HG02642 (cell line): ENCODE results near the gene C19orf38.

Experiments
- ATAC-seq: cut with Tn5 transposase; IDR thresholded peaks from one replicate; pipeline ENCODE4 v1.9.1; 2021; ENCODE audit warnings: mild to moderate bottlenecking; ENCODE audit not compliant: unreplicated experiment, poor library complexity

C19orf38 gene

DNA sequence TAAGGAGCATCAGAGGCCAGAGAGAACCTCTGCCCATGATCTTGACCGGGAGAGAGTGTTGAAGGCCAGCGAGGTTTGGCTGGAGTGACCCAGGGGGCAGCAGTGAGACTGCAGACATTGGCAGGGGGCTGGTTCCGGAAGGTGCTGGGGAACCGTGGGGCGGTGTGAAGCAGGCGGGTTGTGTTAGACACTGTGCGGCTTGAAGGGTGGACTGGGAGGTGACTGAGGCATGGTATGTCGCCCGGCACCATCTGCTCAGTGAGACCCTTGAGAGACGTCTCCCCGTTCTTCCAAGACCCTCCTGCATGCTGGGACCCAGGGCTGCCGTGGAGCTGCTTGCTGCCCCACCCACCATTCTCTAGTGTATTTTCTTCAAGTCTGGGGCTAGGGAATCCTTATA is 47.7 kb downstream of the C19orf38 start:
- ATAC-seq = no peak

GRCh38 chr19:10896851-10897526 is 48.8 kb downstream of the C19orf38 start:
- no peak for ATAC-seq

DNA sequence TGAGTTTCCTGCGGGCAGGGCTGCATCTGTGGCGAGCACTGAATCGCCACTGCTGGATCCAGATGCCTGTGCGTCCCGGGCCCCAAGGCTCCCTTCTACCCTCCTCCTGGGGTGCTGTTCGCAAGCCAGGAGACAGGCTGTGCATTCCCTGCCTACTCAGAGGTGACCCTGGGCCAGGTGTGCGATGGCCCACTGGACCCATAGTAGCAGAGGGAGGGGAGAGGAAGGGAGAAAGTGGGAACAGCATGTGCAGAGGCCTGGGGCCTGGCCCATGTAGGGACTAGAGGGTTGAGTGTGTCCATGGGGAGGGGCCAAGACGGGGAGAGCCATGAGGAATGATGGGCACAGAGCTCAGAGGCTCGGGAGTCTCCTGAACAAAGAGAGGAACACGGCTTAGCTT is 50.4 kb downstream of the C19orf38 start:
- no peak for ATAC-seq

- no peak for ATAC-seq
Measured at GRCh38 chr19:10899151-10899653, 51.0 kb downstream of the C19orf38 start.

- no peak for ATAC-seq
Measured at GRCh38 chr19:10907925-10908324, 59.7 kb downstream of the C19orf38 start.

- no peak for ATAC-seq
Measured at GRCh38 chr19:10908380-10908960, 60.3 kb downstream of the C19orf38 start.

DNA sequence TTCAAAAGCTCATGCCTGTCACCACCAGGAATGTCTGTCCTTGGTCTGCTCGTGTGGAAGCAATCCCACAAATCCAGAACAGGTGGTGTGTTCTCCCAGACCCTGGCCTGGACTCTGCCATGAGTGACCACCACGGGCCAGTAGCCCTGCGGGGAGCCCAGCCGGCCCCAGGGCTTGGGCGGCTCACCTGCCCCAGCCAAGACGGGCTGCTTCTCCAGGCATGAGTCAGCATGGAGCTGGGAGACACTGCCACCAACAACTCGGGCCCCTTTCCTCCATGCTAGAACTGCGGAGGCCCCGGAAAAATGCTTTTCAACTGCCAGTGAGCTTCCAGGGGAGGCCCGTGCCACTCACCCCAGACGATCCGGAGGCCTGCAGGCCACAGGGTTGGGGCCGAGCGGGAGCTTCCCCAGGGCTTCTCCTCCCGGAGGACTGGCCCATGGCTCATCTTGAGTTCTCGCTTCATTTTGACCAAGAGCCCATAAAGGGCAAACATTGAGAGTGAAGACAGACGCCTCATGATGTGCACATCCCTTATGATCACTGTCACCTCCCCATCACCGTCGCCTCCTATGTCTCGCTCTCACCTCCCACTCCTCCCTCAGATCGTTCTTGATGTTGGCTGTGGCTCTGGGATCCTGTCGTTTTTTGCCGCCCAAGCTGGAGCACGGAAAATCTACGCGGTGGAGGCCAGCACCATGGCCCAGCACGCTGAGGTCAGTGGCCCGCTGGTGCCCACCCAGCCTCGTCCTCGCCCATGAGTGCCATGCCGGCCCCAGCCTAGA is 63.6 kb downstream of the C19orf38 start:
- ATAC-seq = no peak

GRCh38 chr19:10912619-10913018 is 64.4 kb downstream of the C19orf38 start:
- no peak for ATAC-seq

DNA sequence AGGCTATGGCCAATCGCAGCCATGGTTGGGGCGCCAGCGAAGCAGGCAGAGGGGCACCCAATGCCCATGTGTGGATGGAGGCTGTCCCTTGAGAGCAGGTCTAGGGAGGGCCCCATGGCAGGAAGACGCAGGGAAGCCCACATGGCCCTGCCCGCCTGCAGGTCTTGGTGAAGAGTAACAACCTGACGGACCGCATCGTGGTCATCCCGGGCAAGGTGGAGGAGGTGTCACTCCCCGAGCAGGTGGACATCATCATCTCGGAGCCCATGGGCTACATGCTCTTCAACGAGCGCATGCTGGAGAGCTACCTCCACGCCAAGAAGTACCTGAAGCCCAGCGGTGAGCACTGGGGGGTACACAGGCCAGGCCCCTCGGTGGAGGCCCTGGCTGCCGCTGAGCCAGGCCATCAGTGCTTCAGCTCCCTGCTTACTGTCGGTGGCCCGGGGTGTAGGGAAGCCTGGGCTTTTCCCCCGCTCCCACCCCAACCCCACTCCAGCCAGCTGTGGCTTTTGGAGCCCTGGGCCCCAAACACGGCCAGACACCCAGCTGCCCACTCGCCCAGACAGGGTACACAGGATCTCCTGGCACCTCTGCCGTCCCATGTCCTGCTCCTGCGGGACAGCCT is 65.6 kb downstream of the C19orf38 start:
- ATAC-seq = no peak

GRCh38 chr19:10915130-10916091 is 67.2 kb downstream of the C19orf38 start:
- no peak for ATAC-seq

DNA sequence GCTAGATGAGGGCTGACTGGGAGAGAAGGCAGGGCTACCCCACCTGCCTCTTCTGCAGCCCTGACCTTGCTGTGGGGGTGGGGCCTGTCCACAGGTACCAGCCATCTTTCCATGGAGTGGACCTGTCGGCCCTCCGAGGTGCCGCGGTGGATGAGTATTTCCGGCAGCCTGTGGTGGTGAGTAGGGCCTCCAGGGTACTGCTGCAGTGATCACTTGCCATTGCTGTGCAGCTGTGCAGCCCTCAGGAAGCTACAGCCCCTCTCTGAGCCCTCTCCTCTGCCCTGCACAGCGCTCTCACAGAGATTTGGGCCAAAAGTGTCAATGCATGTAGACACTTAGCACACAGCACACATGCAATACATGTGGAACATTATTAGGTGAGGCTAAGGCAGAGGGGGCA is 68.4 kb downstream of the C19orf38 start:
- ATAC-seq = no peak

DNA sequence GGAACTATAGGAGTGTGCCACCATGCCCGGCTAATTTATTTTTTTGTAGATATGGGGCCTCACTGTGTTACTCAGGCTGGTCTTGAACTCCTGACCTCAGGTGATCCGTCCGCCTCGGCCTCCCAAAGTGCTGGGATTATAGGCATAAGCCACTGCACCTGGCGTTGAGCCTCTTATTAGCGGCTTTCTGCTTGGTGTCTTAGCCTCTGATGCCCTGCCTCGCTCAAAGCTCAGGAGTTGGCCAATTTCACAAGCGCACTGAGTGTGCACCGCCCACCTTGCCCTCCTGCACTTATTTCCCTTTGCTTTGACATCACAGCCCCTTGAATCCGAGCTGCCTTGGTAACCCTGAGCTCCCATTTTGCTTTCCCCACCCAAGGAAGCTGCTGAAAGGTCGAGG is 70.1 kb downstream of the C19orf38 start:
- no peak for ATAC-seq
